Karpas-422 (cell line): ENCODE results near the gene ACOX3. TPM values are rescaled to one million over a fixed set of nuclear protein-coding genes. Genes with fewer than 3 reads are reported as not detected.

Experiments used
- DNase-seq: peaks from one replicate; pipeline ENCODE4 v3.0.0-alpha.2; 2015
- H2AFZ ChIP-seq: fragments of 200-600 bp; sonication (generic); 2 replicates; pipeline ENCODE4 v1.6.1; 2014; ENCODE audit warnings: antibody characterized with exemption, low read length, mixed read lengths
- H3K27ac ChIP-seq: fragments of 200-600 bp; sonication (generic); 2 replicates; pipeline ENCODE4 v1.5.1; 2014; ENCODE audit warnings: mild to moderate bottlenecking, low read length, moderate library complexity
- H3K27me3 ChIP-seq: fragments of 200-600 bp; sonication (generic); 2 replicates; pipeline ENCODE4 v1.6.1; 2014; ENCODE audit warnings: low read length, mixed read lengths
- H3K36me3 ChIP-seq: fragments of 200-600 bp; sonication (generic); 2 replicates; pipeline ENCODE4 v1.6.1; 2014; ENCODE audit warnings: low read length, mixed read lengths; ENCODE audit not compliant: insufficient read depth
- H3K4me1 ChIP-seq: fragments of 200-600 bp; sonication (generic); 2 replicates; pipeline ENCODE4 v1.6.1; 2014; ENCODE audit warnings: mild to moderate bottlenecking, low read length, mixed read lengths
- H3K4me2 ChIP-seq: fragments of 200-600 bp; sonication (generic); 2 replicates; pipeline ENCODE4 v1.6.1; 2014; ENCODE audit warnings: low read length, low read depth, mild to moderate bottlenecking; ENCODE audit not compliant: poor library complexity, severe bottlenecking
- H3K4me3 ChIP-seq: fragments of 200-600 bp; sonication (generic); 2 replicates; pipeline ENCODE4 v1.5.1; 2014; ENCODE audit warnings: mild to moderate bottlenecking, antibody characterized with exemption, low read length, mixed read lengths
- H3K79me2 ChIP-seq: fragments of 200-600 bp; sonication (generic); 2 replicates; pipeline ENCODE4 v1.6.1; 2014; ENCODE audit warnings: mild to moderate bottlenecking, low read length, mixed read lengths
- H3K9ac ChIP-seq: fragments of 200-600 bp; sonication (generic); 2 replicates; pipeline ENCODE4 v1.6.0; 2014; ENCODE audit warnings: low read length
- H3K9me2 ChIP-seq: fragments of 200-600 bp; sonication (generic), shearing (Covaris generic); replicated peaks from 2 replicates; pipeline ENCODE4 v1.6.0; 2014; ENCODE audit warnings: mild to moderate bottlenecking, low read length, moderate library complexity; ENCODE audit not compliant: insufficient read depth
- H3K9me3 ChIP-seq: fragments of 300-700, 200-600 bp; sonication (generic); 2 replicates; pipeline ENCODE4 v1.6.1; 2014; ENCODE audit warnings: low read length, mixed read lengths
- H4K20me1 ChIP-seq: fragments of 200-600 bp; sonication (generic); 2 replicates; pipeline ENCODE4 v1.6.1; 2014; ENCODE audit warnings: mild to moderate bottlenecking, antibody characterized with exemption, low read length, low read depth; ENCODE audit not compliant: insufficient read depth
- total RNA-seq: library from RNA; depleted of rRNA; stranded (reverse); fragments of >200 nt; shearing (Covaris generic); gene quantifications from 2 replicates; pipeline ENCODE4 v1.2.3, GENCODE V29; 2014; ENCODE audit warnings: low replicate concordance

ACOX3 gene
- total RNA-seq, 1 experiment from 2014 or later, result 17.6 TPM

GRCh38 chr4:8365353-8365752 is 75.2 kb downstream of the ACOX3 start:
- H3K9me2 ChIP-seq, result no peaks in the 10 kb centered on the region
- H3K9ac ChIP-seq, result no peak overlapping the region
- no peaks in the 10 kb centered on the region for H3K36me3 ChIP-seq
- no peak overlapping the region for H3K4me3 ChIP-seq
- no peaks in the 10 kb centered on the region for H3K9me3 ChIP-seq
- H4K20me1 ChIP-seq, result no peaks in the 10 kb centered on the region
- H2AFZ ChIP-seq, result no peak overlapping the region
- no peak overlapping the region for H3K27ac ChIP-seq
- H3K27me3 ChIP-seq, result no peaks in the 10 kb centered on the region
- no peak overlapping the region for H3K4me2 ChIP-seq
- no peaks in the 10 kb centered on the region for H3K79me2 ChIP-seq
- H3K4me1 ChIP-seq, result no peaks in the 10 kb centered on the region
- no peak for DNase-seq

- Histone ChIP-seq H3K27me3 (no peaks in the 10 kb centered on the region), H3K27ac (no peak overlapping the region), H3K9me3 (no peaks in the 10 kb centered on the region), H4K20me1 (no peaks in the 10 kb centered on the region), H3K79me2 (no peaks in the 10 kb centered on the region), H3K4me3 (no peak overlapping the region), H2AFZ (no peak overlapping the region), H3K4me1 (no peaks in the 10 kb centered on the region), H3K36me3 (no peaks in the 10 kb centered on the region), H3K4me2 (no peak overlapping the region), H3K9ac (no peak overlapping the region), H3K9me2 (no peaks in the 10 kb centered on the region)
- DNase-seq, result no peak
These were observed 75.6 kb downstream of the ACOX3 start for GRCh38 chr4:8364848-8365350.

- Histone ChIP-seq H3K36me3 (no peaks in the 10 kb centered on the region), H3K27me3 (no peaks in the 10 kb centered on the region)
- no peak for DNase-seq
These were observed 76.4 kb downstream of the ACOX3 start for GRCh38 chr4:8364141-8364540.

GRCh38 chr4:8362483-8362882 is 78.0 kb downstream of the ACOX3 start:
- no peaks in the 10 kb centered on the region for H3K79me2 ChIP-seq
- no peak overlapping the region for H2AFZ ChIP-seq
- no peak overlapping the region for H3K4me2 ChIP-seq
- H3K36me3 ChIP-seq, result no peaks in the 10 kb centered on the region
- no peaks in the 10 kb centered on the region for H3K9me3 ChIP-seq
- no peak overlapping the region for H3K27ac ChIP-seq
- H3K9ac ChIP-seq, result no peak overlapping the region
- no peaks in the 10 kb centered on the region for H3K4me1 ChIP-seq
- H4K20me1 ChIP-seq, result no peaks in the 10 kb centered on the region
- no peaks in the 10 kb centered on the region for H3K27me3 ChIP-seq
- no peaks in the 10 kb centered on the region for H3K9me2 ChIP-seq
- no peak overlapping the region for H3K4me3 ChIP-seq
- no peak for DNase-seq

More at GRCh38 chr4:8364141-8364540, 76.4 kb downstream of the ACOX3 start:
- no peak overlapping the region for H3K9ac ChIP-seq
- no peaks in the 10 kb centered on the region for H4K20me1 ChIP-seq
- H3K4me1 ChIP-seq, result no peaks in the 10 kb centered on the region
- H3K9me3 ChIP-seq, result no peaks in the 10 kb centered on the region
- no peak overlapping the region for H3K27ac ChIP-seq
- H3K79me2 ChIP-seq, result no peaks in the 10 kb centered on the region
- H2AFZ ChIP-seq, result no peak overlapping the region
- no peak overlapping the region for H3K4me3 ChIP-seq
- no peaks in the 10 kb centered on the region for H3K9me2 ChIP-seq
- no peak overlapping the region for H3K4me2 ChIP-seq

- no peaks in the 10 kb centered on the region for H3K9me3 ChIP-seq
- H3K9ac ChIP-seq, result no peak overlapping the region
- H3K36me3 ChIP-seq, result no peaks in the 10 kb centered on the region
- no peak overlapping the region for H3K4me3 ChIP-seq
- H3K4me1 ChIP-seq, result no peaks in the 10 kb centered on the region
- H4K20me1 ChIP-seq, result no peaks in the 10 kb centered on the region
- no peaks in the 10 kb centered on the region for H3K27me3 ChIP-seq
- DNase-seq, result no peak
- H3K27ac ChIP-seq, result no peak overlapping the region
- no peak overlapping the region for H3K4me2 ChIP-seq
- no peak overlapping the region for H2AFZ ChIP-seq
- no peaks in the 10 kb centered on the region for H3K9me2 ChIP-seq
- no peaks in the 10 kb centered on the region for H3K79me2 ChIP-seq
These were observed 81.3 kb downstream of the ACOX3 start for GRCh38 chr4:8359193-8359592.

- Histone ChIP-seq H3K27ac (no peak overlapping the region), H3K27me3 (no peaks in the 10 kb centered on the region), H3K4me2 (no peak overlapping the region), H2AFZ (no peak overlapping the region), H3K36me3 (no peaks in the 10 kb centered on the region), H3K4me1 (no peaks in the 10 kb centered on the region), H4K20me1 (no peaks in the 10 kb centered on the region), H3K4me3 (no peak overlapping the region), H3K9ac (no peak overlapping the region), H3K79me2 (no peaks in the 10 kb centered on the region), H3K9me3 (no peaks in the 10 kb centered on the region), H3K9me2 (no peaks in the 10 kb centered on the region)
- no peak for DNase-seq
These were observed 83.7 kb downstream of the ACOX3 start for GRCh38 chr4:8356856-8357255.

GRCh38 chr4:8355864-8356565 is 84.5 kb downstream of the ACOX3 start:
- no peak overlapping the region for H3K4me2 ChIP-seq

GRCh38 chr4:8355306-8355705 is 85.2 kb downstream of the ACOX3 start:
- H3K4me1 ChIP-seq, result no peaks in the 10 kb centered on the region
- H3K4me3 ChIP-seq, result no peak overlapping the region
- no peak overlapping the region for H3K4me2 ChIP-seq
- H3K9me2 ChIP-seq, result no peaks in the 10 kb centered on the region
- no peak for DNase-seq
- no peak overlapping the region for H3K9ac ChIP-seq
- no peaks in the 10 kb centered on the region for H3K27me3 ChIP-seq
- no peaks in the 10 kb centered on the region for H3K36me3 ChIP-seq
- H3K27ac ChIP-seq, result no peak overlapping the region
- H3K79me2 ChIP-seq, result no peaks in the 10 kb centered on the region
- no peaks in the 10 kb centered on the region for H3K9me3 ChIP-seq
- no peak overlapping the region for H2AFZ ChIP-seq
- H4K20me1 ChIP-seq, result no peaks in the 10 kb centered on the region

More at GRCh38 chr4:8355864-8356565, 84.5 kb downstream of the ACOX3 start:
- H3K4me1 ChIP-seq, result no peaks in the 10 kb centered on the region
- H3K27ac ChIP-seq, result no peak overlapping the region
- no peak overlapping the region for H2AFZ ChIP-seq
- DNase-seq, result no peak
- H3K9me3 ChIP-seq, result no peaks in the 10 kb centered on the region
- H3K27me3 ChIP-seq, result no peaks in the 10 kb centered on the region
- H3K4me3 ChIP-seq, result no peak overlapping the region
- no peak overlapping the region for H3K9ac ChIP-seq
- no peaks in the 10 kb centered on the region for H3K9me2 ChIP-seq
- H4K20me1 ChIP-seq, result no peaks in the 10 kb centered on the region
- no peaks in the 10 kb centered on the region for H3K36me3 ChIP-seq
- no peaks in the 10 kb centered on the region for H3K79me2 ChIP-seq
